Gastroesophageal sphincter (tissue), 3 donors: ENCODE data around the gene TMEM185B.

ENCODE experiments used
- POLR2AphosphoS5 ChIP-seq: sonication (generic); formaldehyde crosslinking; IDR thresholded peaks from one replicate; pipeline ENCODE4 v1.6.1; 2017; ENCODE audit warnings: antibody characterized with exemption
- TF ChIP-seq, protein P1 (sequence below), 4 experiments: fragments of 200-600 bp in 2 of 4; fragments of 450-650 bp in 2 of 4; sonication (generic) in 1 of 4; IDR thresholded peaks; one replicate each; pipeline ENCODE4 v1.5.1; 2017 to 2019; ENCODE audit warnings: antibody characterized with exemption in 4 of 4, mild to moderate bottlenecking in 2 of 4, moderate library complexity in 2 of 4

DNA sequence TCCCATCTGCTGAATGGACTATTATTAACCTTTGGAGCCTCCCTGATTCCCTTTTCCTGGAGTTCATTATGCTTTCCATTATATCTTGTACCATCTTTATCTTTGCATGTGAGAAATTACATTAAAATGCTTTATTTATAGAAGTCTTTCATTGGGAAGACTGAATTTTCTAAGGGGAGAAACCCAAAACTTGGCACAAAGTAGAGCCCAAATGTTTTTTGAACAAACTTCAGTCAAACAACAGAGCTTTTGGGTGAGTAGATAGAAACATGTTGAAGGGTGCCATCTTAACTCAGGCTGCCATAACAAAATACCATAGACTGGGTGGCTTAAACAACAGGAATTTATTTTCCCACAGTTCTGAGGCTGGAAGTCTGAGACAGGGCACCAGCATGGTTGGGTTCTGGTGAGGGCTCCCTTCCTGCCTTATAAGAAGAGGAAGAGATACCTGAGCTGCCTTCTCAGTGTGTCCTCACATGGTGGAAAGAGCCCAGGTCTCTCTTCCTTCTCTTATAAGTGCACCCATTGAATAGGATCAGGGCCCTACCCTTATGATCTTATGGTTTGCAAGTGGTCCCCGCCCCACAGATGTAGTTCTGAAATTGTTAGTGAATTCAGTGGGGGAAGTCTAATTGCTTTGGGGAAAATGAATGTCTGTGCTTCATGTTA is 48.6 kb upstream of the TMEM185B start:
- TF ChIP-seq, protein P1, sequence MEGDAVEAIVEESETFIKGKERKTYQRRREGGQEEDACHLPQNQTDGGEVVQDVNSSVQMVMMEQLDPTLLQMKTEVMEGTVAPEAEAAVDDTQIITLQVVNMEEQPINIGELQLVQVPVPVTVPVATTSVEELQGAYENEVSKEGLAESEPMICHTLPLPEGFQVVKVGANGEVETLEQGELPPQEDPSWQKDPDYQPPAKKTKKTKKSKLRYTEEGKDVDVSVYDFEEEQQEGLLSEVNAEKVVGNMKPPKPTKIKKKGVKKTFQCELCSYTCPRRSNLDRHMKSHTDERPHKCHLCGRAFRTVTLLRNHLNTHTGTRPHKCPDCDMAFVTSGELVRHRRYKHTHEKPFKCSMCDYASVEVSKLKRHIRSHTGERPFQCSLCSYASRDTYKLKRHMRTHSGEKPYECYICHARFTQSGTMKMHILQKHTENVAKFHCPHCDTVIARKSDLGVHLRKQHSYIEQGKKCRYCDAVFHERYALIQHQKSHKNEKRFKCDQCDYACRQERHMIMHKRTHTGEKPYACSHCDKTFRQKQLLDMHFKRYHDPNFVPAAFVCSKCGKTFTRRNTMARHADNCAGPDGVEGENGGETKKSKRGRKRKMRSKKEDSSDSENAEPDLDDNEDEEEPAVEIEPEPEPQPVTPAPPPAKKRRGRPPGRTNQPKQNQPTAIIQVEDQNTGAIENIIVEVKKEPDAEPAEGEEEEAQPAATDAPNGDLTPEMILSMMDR (IDR thresholded peaks at IDR 0.05) = no peak
- no peak for TF ChIP-seq POLR2AphosphoS5
